GM19438 (cell line): Measurements from ENCODE around the gene CNDP2.
"Not testable (repeated sequence)": the region's sequence is repeated elsewhere in the genome, so short reads cannot be mapped to it uniquely, and the experiment has no call there.

Source experiments
- ATAC-seq: cut with Tn5 transposase; IDR thresholded peaks from one replicate; pipeline ENCODE4 v1.9.1; 2021; ENCODE audit warnings: low read depth; ENCODE audit not compliant: unreplicated experiment

The CNDP2 gene

DNA sequence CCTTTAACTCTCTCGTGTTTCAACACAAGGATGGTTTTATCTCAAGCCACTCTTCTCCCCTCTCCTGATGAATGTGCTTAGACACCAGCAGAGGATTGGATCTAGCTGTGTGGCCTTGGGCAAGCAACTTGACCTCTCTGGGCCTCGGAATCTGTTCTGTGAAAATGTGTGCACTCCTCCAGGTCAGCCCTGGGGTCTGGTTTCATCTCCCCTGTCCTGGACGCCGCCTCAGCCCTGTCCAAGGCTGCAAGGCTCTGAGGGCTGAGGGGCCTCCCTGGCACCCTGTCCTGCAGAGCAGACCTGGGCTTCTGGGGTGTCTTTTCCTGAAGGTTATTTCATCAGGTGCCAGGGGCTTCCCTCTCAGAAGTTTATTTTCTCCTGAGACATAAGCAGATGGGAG is 66.6 kb downstream of the CNDP2 start:
- no peak for ATAC-seq

DNA sequence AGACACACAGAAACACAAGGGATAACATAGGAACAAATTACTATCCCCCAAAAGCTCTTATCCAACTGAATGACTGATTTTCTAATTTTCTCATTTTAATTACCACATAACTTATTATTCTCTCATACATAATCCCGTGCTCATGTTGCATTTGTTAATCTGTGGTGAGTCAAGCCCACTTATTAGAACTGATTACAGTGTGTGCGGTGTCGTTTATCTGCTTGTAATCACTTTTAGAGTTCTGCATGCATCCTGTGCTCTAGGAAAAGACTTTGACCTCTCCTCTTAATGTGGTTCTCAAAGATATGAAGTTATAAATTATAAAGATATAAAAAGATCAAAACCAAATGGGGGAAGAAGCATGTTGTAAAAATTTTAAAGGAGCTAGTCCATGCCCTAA is 67.8 kb downstream of the CNDP2 start:
- ATAC-seq = no peak

DNA sequence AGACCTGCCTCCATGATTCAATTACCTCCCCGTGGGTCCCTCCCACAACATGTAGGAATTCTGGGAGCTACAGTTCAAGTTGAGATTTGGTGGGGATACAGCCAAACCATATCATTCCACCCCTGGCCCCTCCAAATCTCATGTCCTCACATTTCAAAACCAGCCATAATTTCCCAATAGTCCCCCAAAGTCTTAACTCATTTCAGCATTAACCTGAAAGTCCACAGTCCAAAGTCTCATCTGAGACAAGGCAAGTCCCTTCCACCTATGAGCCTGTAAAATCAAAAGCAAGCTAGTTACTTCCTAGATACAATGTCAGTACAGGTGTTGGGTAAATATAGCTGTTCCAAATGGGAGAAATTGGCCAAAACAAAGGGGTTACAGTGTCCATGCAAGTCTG is 69.0 kb downstream of the CNDP2 start:
- not testable (repeated sequence) for ATAC-seq

DNA sequence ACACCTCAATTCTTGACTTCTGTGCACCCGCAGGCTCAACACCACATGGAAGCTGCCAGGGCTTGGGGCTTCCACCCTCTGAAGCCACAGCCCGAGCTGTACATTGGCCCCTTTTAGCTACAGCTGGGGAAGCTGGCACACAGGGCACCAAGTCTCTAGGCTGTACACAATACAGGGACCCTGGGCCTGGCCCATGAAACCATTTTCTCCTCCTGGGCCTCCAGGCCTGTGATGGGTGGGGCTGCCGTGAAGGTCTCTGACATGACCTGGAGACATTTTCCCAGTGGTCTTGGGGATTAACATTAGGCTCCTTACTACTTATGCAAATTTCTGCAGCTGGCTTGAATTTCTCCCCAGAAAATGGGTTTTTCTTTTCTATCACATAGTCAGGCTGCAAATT is 69.8 kb downstream of the CNDP2 start:
- not testable (repeated sequence) for ATAC-seq

DNA sequence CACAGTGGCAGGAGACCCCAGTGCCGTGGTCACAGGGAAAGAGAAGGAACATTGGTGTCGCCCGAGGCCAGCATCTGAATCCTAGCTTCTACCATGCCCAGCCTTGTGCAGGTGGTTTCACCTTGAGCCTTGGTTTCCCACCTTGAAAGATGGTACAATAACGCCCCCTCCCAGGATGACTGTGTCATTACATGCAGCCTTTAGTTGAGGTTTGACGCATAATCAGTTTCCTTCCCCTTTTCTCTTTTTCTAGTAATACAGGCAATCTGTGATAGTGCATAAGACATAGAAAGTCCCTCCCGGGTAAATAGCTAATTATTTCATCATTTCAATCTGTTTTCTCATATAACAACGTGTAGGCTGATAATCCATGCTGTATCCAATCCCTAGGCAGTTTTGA is 71.7 kb downstream of the CNDP2 start:
- no peak for ATAC-seq

DNA sequence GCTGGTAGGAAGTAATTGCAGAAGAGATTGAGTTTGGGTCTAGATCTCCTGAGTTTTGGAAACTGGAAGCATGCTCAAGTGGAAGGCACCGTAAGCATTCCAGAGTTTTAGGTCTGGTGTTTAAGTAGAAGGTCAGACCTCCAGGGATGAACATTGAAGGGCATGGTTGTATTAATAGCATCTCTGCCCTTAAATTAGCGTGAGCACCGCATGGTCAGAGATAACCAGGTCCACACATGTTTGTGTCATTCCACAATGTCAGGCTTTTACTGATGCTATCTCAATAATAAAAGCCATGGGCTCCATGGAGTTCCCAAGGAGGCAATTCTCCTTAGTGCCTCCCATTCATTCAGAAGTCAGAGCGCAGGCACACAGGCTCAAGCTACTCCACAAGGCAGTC is 73.2 kb downstream of the CNDP2 start:
- ATAC-seq = no peak

DNA sequence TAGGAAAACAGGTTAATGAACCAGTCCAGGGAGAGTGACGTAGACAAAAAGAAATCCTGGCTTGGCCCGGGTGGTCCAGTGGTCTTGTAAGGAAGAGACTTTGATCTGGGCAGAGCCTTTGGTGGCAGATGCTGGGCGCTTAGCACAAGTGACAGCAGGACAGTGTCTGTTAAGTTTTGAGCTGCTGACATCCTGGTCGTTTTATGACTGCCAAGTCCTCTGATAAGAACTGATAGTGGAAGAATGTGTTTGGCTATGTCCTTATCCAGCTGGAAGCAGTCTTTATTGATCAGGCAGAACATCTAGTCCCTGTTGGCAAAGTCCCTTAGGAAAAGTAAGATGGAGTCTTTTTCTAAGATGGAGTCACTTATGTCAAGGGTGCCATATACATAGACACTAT is 74.1 kb downstream of the CNDP2 start:
- ATAC-seq = no peak

DNA sequence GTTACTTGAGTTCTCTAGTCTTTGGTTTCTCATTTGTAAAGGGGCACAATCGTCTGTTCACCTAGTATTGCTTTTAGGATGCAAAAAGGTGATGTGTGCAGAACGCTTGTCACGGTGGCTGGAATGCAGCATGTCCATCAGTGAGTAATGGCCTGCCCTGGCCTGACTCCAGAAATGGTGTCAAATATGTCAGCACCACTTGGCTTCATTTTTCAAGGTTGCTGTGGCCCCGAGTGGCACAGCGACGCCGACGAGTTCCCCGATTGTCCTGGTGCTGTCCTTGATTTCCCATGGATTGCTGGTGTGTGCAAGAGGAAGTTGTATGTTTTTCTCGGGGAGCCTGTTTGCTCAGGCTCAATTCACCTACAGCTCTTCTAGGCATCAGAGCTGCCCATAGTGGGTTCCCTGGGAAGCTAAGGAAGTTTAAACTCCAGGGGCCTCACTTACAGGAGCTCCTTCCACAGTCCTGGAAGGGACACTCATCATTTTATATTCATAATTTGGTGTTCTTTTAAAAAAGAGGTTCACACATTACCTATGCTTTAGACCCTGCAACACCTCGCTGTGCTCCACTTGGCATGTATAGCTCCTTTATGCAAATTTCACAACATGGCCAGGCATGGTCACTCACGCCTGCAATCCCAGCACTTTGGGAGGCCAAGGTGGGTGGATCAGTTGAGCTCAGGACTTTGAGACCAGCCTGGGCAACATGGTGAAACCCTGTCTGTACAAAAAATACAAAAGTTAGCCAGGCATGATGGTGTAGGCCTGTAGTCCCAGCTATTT is 75.9 kb downstream of the CNDP2 start:
- ATAC-seq = no peak

DNA sequence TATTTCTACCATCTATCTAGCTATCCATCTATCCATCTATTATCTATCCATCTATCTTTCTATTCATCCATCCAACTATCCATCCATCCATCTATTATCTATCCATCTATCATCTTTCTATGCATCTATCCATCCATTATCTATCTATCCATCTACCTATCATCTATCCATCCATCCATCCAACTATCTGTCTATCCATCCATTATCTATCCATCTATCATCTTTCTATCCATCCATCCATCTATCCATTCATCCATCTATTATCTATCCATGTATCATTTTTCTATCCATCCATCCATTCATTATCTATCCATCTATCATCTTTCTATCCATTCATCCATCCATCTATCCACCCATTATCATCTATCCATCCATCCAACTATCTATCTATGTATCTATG is 76.9 kb downstream of the CNDP2 start:
- ATAC-seq = no peak
